ENCODE results near the gene TTC39A.

DNA sequence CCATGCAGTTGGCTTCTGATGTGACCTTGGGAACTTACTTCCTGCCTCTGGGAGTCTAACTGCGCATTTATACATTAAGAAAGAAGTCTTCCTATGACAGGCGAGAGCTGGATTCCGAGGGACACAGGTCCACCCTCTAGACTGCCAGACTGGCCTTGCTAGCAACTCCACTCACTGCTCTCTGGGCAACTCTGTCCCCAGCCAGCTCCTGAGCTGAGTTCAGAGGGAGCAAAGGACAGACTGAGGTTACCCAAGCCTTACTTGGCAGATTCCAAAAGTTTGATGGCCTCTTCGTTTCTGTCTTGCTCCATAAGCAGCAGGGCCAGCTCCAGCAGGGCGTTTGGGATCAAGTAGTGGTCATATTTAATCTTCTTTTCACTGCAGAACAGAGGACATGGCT, 41.8 kb downstream of the TTC39A start:
- no peak for TF ChIP-seq POLR2A (IDR thresholded peaks at IDR 0.05; ENCODE audit: extremely low read depth, insufficient read length)
- TF ChIP-seq, protein P1, sequence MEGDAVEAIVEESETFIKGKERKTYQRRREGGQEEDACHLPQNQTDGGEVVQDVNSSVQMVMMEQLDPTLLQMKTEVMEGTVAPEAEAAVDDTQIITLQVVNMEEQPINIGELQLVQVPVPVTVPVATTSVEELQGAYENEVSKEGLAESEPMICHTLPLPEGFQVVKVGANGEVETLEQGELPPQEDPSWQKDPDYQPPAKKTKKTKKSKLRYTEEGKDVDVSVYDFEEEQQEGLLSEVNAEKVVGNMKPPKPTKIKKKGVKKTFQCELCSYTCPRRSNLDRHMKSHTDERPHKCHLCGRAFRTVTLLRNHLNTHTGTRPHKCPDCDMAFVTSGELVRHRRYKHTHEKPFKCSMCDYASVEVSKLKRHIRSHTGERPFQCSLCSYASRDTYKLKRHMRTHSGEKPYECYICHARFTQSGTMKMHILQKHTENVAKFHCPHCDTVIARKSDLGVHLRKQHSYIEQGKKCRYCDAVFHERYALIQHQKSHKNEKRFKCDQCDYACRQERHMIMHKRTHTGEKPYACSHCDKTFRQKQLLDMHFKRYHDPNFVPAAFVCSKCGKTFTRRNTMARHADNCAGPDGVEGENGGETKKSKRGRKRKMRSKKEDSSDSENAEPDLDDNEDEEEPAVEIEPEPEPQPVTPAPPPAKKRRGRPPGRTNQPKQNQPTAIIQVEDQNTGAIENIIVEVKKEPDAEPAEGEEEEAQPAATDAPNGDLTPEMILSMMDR (IDR thresholded peaks at IDR 0.05; ENCODE audit: low read depth, low read length): no peak
- TF ChIP-seq, protein P2, sequence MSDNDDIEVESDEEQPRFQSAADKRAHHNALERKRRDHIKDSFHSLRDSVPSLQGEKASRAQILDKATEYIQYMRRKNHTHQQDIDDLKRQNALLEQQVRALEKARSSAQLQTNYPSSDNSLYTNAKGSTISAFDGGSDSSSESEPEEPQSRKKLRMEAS (IDR thresholded peaks at IDR 0.05; ENCODE audit: low read depth, low read length): no peak

All from NB4 (cell line).